IMR-90 (cell line): ENCODE data around the gene STX17.

Experiments used
- CEBPB ChIP-seq: IDR thresholded peaks from 2 replicates; pipeline ENCODE4 v1.6.1; 2012; ENCODE audit warnings: low read depth, low read length, improper control_type of control experiment
- CHD1 ChIP-seq: IDR thresholded peaks from 2 replicates; pipeline ENCODE4 v1.6.1; 2012; ENCODE audit warnings: low read depth, low read length, improper control_type of control experiment
- MAFK ChIP-seq: IDR thresholded peaks from 2 replicates; pipeline ENCODE4 v1.6.1; 2012; ENCODE audit warnings: low read depth, low read length, improper control_type of control experiment
- MAZ ChIP-seq: IDR thresholded peaks from 2 replicates; pipeline ENCODE4 v1.6.1; 2012; ENCODE audit warnings: low read depth, mild to moderate bottlenecking, low read length, improper control_type of control experiment, moderate library complexity, borderline replicate concordance
- MXI1 ChIP-seq: IDR thresholded peaks from 2 replicates; pipeline ENCODE4 v1.6.1; 2012; ENCODE audit warnings: low read depth, mild to moderate bottlenecking, low read length, moderate library complexity, borderline replicate concordance
- NFE2L2 ChIP-seq: fragments of 150-350 bp; IDR thresholded peaks from 2 replicates; pipeline ENCODE4 v1.6.1; 2016; ENCODE audit warnings: low read depth, mild to moderate bottlenecking, low read length
- POLR2A ChIP-seq: IDR thresholded peaks from 2 replicates; pipeline ENCODE4 v1.6.1; 2012; ENCODE audit warnings: mild to moderate bottlenecking, low read depth, low read length
- RAD21 ChIP-seq: IDR thresholded peaks from 2 replicates; pipeline ENCODE4 v1.6.1; 2012; ENCODE audit warnings: low read length, improper control_type of control experiment
- RCOR1 ChIP-seq: IDR thresholded peaks from 2 replicates; pipeline ENCODE4 v1.6.1; 2012; ENCODE audit warnings: mild to moderate bottlenecking, low read length, improper control_type of control experiment; ENCODE audit not compliant: insufficient replicate concordance
- RFX5 ChIP-seq: IDR thresholded peaks from 2 replicates; pipeline ENCODE4 v1.8.0; 2012; ENCODE audit warnings: low read depth, mild to moderate bottlenecking, low read length, moderate library complexity
- SMC3 ChIP-seq: fragments of 150-350 bp; IDR thresholded peaks from 2 replicates; pipeline ENCODE4 v1.6.1; 2016; ENCODE audit warnings: low read depth, mild to moderate bottlenecking, antibody characterized with exemption, low read length, moderate library complexity
- TF ChIP-seq, protein P1 (sequence below): conservative IDR thresholded peaks from 2 replicates; pipeline ENCODE4 v1.5.1; 2012; ENCODE audit warnings: mild to moderate bottlenecking, low read depth, low read length, improper control_type of control experiment
- TF ChIP-seq, protein P2 (sequence below): fragments of 150-350 bp; IDR thresholded peaks from 2 replicates; pipeline ENCODE4 v1.6.1; 2016; ENCODE audit warnings: low read depth, mild to moderate bottlenecking, low read length, moderate library complexity, borderline replicate concordance
- TF ChIP-seq, protein P3 (sequence below): fragments of 150-350 bp; IDR thresholded peaks from 2 replicates; pipeline ENCODE4 v1.6.1; 2017; ENCODE audit warnings: mild to moderate bottlenecking, antibody characterized with exemption, low read length, low read depth

DNA sequence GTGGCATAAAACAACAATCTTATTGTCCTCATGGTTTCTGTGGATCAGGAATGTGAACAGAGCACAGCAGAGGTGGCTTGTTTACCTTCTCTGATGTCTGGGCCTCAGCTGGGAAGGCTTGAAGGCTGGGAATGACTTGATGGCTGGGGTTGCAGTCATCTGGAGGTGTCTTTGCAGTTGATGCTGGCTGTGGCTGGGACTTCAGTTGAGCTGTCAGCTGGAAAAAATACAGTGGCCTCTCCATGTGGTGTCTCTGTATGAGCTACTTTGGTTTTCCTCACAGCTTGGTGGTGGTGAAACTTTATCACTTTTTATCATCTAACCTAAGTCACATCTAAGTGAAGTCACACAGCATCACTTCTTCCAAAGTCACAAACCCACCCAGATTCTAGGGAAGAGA, 24.7 kb upstream of the STX17 start:
- TF ChIP-seq, protein P1, sequence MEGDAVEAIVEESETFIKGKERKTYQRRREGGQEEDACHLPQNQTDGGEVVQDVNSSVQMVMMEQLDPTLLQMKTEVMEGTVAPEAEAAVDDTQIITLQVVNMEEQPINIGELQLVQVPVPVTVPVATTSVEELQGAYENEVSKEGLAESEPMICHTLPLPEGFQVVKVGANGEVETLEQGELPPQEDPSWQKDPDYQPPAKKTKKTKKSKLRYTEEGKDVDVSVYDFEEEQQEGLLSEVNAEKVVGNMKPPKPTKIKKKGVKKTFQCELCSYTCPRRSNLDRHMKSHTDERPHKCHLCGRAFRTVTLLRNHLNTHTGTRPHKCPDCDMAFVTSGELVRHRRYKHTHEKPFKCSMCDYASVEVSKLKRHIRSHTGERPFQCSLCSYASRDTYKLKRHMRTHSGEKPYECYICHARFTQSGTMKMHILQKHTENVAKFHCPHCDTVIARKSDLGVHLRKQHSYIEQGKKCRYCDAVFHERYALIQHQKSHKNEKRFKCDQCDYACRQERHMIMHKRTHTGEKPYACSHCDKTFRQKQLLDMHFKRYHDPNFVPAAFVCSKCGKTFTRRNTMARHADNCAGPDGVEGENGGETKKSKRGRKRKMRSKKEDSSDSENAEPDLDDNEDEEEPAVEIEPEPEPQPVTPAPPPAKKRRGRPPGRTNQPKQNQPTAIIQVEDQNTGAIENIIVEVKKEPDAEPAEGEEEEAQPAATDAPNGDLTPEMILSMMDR: no peak
- TF ChIP-seq CEBPB (no peak), MAFK (no peak), POLR2A (no peak), NFE2L2 (no peak), MAZ (no peak), RAD21 (no peak), RCOR1 (no peak), MXI1 (no peak), SMC3 (no peak), RFX5 (no peak), CHD1 (no peak)
- TF ChIP-seq, protein P2, sequence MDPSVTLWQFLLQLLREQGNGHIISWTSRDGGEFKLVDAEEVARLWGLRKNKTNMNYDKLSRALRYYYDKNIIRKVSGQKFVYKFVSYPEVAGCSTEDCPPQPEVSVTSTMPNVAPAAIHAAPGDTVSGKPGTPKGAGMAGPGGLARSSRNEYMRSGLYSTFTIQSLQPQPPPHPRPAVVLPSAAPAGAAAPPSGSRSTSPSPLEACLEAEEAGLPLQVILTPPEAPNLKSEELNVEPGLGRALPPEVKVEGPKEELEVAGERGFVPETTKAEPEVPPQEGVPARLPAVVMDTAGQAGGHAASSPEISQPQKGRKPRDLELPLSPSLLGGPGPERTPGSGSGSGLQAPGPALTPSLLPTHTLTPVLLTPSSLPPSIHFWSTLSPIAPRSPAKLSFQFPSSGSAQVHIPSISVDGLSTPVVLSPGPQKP: no peak
- TF ChIP-seq, protein P3, sequence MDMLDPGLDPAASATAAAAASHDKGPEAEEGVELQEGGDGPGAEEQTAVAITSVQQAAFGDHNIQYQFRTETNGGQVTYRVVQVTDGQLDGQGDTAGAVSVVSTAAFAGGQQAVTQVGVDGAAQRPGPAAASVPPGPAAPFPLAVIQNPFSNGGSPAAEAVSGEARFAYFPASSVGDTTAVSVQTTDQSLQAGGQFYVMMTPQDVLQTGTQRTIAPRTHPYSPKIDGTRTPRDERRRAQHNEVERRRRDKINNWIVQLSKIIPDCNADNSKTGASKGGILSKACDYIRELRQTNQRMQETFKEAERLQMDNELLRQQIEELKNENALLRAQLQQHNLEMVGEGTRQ: no peak
